OCI-LY3 (cell line): ENCODE measurements around the gene LRRC53.

ENCODE experiments used
- H2AFZ ChIP-seq: fragments of 200-600, 300-600 bp; shearing (Covaris generic); 2 replicates; pipeline ENCODE4 v1.6.0; 2014; ENCODE audit warnings: antibody characterized with exemption, low read depth, low read length
- H3K27ac ChIP-seq: fragments of 200-600, 300-600 bp; sonication (generic); 2 replicates; pipeline ENCODE4 v1.5.1; 2014; ENCODE audit warnings: mild to moderate bottlenecking, low read length, moderate library complexity, mixed read lengths
- H3K27me3 ChIP-seq: fragments of 200-600, 300-600 bp; sonication (generic); 2 replicates; pipeline ENCODE4 v1.6.1; 2014; ENCODE audit warnings: low read depth, low read length, mixed read lengths
- H3K36me3 ChIP-seq: fragments of 200-600, 300-600 bp; sonication (generic); replicated peaks from 2 replicates; pipeline ENCODE3; 2014; ENCODE audit warnings: low read depth, low read length, mixed read lengths
- H3K4me1 ChIP-seq: fragments of 300-600, 200-600 bp; sonication (generic); 2 replicates; pipeline ENCODE4 v1.6.1; 2014; ENCODE audit warnings: low read length, mixed read lengths
- H3K4me2 ChIP-seq: fragments of 200-600, 300-600 bp; sonication (generic); 2 replicates; pipeline ENCODE4 v1.6.1; 2014; ENCODE audit warnings: low read length, mixed read lengths
- H3K4me3 ChIP-seq: fragments of 300-600, 200-600 bp; sonication (generic); 2 replicates; pipeline ENCODE4 v1.5.1; 2014; ENCODE audit warnings: antibody characterized with exemption, mild to moderate bottlenecking, low read length, moderate library complexity
- H3K79me2 ChIP-seq: fragments of 300-600, 200-600 bp; shearing (Covaris generic); 2 replicates; pipeline ENCODE4 v1.6.1; 2014; ENCODE audit warnings: mild to moderate bottlenecking, low read length, mixed read lengths
- H3K9ac ChIP-seq: fragments of 300-600, 200-600 bp; shearing (Covaris generic); 2 replicates; pipeline ENCODE4 v1.6.0; 2014; ENCODE audit warnings: mild to moderate bottlenecking, low read length, moderate library complexity
- H3K9me3 ChIP-seq: fragments of 200-600, 300-600 bp; shearing (Covaris generic); 2 replicates; pipeline ENCODE4 v1.6.1; 2014; ENCODE audit warnings: low read length, mixed read lengths; ENCODE audit not compliant: insufficient read depth
- H4K20me1 ChIP-seq: fragments of 200-600, 300-600 bp; sonication (generic); 2 replicates; pipeline ENCODE4 v1.6.1; 2016; ENCODE audit warnings: low read length, mixed read lengths; ENCODE audit not compliant: insufficient read depth
- CTCF ChIP-seq: fragments of 200-600, 300-600 bp; sonication (generic); IDR thresholded peaks from 2 replicates; pipeline ENCODE4 v1.5.1; 2014; ENCODE audit warnings: antibody characterized with exemption, low read length, low read depth
- EZH2phosphoT487 ChIP-seq: fragments of 200-600 bp; shearing (Covaris generic); IDR thresholded peaks from 2 replicates; pipeline ENCODE4 v1.6.1; 2018; ENCODE audit warnings: antibody characterized with exemption, mixed run types, low read depth

The LRRC53 gene

GRCh38 chr1:74478979-74479378 is 33.4 kb downstream of the LRRC53 start:
- Histone ChIP-seq H3K9ac (no peak overlapping the region), H4K20me1 (no peaks in the 10 kb centered on the region), H3K79me2 (no peaks in the 10 kb centered on the region), H3K9me3 (no peaks in the 10 kb centered on the region), H3K27ac (no peak overlapping the region), H2AFZ (no peak overlapping the region), H3K36me3 (no peaks in the 10 kb centered on the region), H3K27me3 (no peaks in the 10 kb centered on the region), H3K4me1 (peaks cover 10% of the 10 kb centered on the region), H3K4me3 (no peak overlapping the region), H3K4me2 (no peak overlapping the region)
- TF ChIP-seq CTCF: no peak
- no peak for TF ChIP-seq EZH2phosphoT487

DNA sequence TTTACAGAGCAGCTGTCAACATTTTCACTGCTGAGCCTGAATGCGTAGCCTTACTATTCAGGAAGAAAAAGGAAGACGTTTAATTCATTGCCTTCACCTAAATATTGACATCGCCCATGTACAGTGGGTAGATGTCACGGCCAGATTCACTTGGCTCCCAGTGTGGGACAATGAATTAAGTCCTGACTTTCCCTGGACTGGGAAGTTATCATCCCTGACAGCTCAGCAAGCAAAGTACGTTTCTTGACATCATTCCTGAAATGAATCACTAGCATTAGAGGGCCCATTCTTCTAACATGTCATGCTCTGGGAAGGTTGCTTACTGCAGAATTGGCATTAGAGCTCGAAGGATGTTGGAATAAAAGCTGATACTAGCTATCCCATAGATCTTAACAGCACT is 37.8 kb downstream of the LRRC53 start:
- H3K4me2 ChIP-seq: no peak overlapping the region
- no peak overlapping the region for H3K4me3 ChIP-seq
- H3K4me1 ChIP-seq: peaks cover 10% of the 10 kb centered on the region
- peaks cover 24% of the 10 kb centered on the region for H3K27me3 ChIP-seq
- no peak overlapping the region for H2AFZ ChIP-seq
- H3K27ac ChIP-seq: no peak overlapping the region
- no peaks in the 10 kb centered on the region for H3K36me3 ChIP-seq
- H3K9me3 ChIP-seq: no peaks in the 10 kb centered on the region
- H4K20me1 ChIP-seq: no peaks in the 10 kb centered on the region
- no peaks in the 10 kb centered on the region for H3K79me2 ChIP-seq
- TF ChIP-seq CTCF (no peak), EZH2phosphoT487 (no peak)
- H3K9ac ChIP-seq: no peak overlapping the region

DNA sequence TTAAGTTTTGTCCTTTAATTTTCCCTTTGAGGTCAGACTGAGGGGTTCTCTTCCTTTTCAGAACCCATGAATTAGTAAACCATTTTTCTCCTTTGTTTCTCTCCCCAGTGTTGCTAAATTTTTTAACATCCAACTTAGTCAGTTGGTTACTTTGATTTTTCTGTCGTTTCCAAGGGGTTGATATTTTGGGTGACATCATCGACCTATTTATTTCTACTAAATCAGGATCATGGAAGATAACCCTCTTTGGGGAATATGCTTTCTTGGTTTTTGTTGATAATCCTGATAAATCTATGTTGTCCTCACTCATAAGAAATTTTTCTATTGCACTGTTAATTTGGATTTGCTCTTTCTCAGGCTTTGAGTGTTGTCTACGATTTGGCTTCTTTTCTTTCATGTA is 40.9 kb downstream of the LRRC53 start:
- H3K9ac ChIP-seq: no peak overlapping the region
- no peak overlapping the region for H3K4me3 ChIP-seq
- no peak overlapping the region for H3K4me2 ChIP-seq
- H3K79me2 ChIP-seq: no peaks in the 10 kb centered on the region
- no peak overlapping the region for H2AFZ ChIP-seq
- peaks cover 41% of the 10 kb centered on the region for H3K27me3 ChIP-seq
- no peaks in the 10 kb centered on the region for H4K20me1 ChIP-seq
- H3K9me3 ChIP-seq: no peaks in the 10 kb centered on the region
- H3K27ac ChIP-seq: no peak overlapping the region
- TF ChIP-seq CTCF: no peak
- no peak for TF ChIP-seq EZH2phosphoT487
- peaks cover 10% of the 10 kb centered on the region for H3K4me1 ChIP-seq
- H3K36me3 ChIP-seq: no peaks in the 10 kb centered on the region

- Histone ChIP-seq H3K4me3 (no peak overlapping the region), H3K79me2 (no peaks in the 10 kb centered on the region), H3K27me3 (peaks cover 41% of the 10 kb centered on the region), H3K36me3 (no peaks in the 10 kb centered on the region), H4K20me1 (no peaks in the 10 kb centered on the region), H2AFZ (no peak overlapping the region), H3K4me2 (no peak overlapping the region), H3K9ac (no peak overlapping the region), H3K4me1 (peaks cover 5% of the 10 kb centered on the region), H3K9me3 (no peaks in the 10 kb centered on the region), H3K27ac (no peak overlapping the region)
- TF ChIP-seq EZH2phosphoT487 (no peak), CTCF (no peak)
Measured at GRCh38 chr1:74470936-74471335, 41.5 kb downstream of the LRRC53 start.
